Endothelial cell of umbilical vein (primary cell): ENCODE results near the gene FGF9. TPM values are rescaled to one million over a fixed set of nuclear protein-coding genes. Genes with fewer than 3 reads are reported as not detected.

Experiments
- BruUV-seq: library from RNA; stranded (reverse); fragments of 400-500 nt; replicated peaks from 2 replicates; lab custom pipeline; 2021; lab: Mats Ljungman, UMichigan
- CTCF ChIA-PET: fragments of 300-600, 350-600 bp; sonication (Branson Sonifier 250); formaldehyde crosslinking; loops from one replicate; lab custom pipeline; 2021; ENCODE audit warnings: antibody characterized with exemption, inconsistent platforms; lab: Charles Lee
- POLR2A ChIA-PET: fragments of 300-600, 350-600 bp; sonication (Branson Sonifier 250); formaldehyde crosslinking; loops from one replicate; lab custom pipeline; 2021; ENCODE audit warnings: antibody characterized with exemption, inconsistent platforms; lab: Charles Lee
- DNase-seq: peaks from one replicate; pipeline ENCODE4 v3.0.0-alpha.2; 2011; ENCODE audit warnings: low read depth, low spot score
- FAIRE-seq: peaks from 2 replicates; lab custom pipeline; 2011; peaks lifted over from hg19 to GRCh38; lab: Jason Lieb, UNC
- H2AFZ ChIP-seq: 2 replicates; pipeline ENCODE4 v1.6.0; 2012; ENCODE audit warnings: low read depth, low read length, control low read depth, inconsistent platforms
- H3K27ac ChIP-seq: 2 replicates; pipeline ENCODE4 v1.5.1; 2011; ENCODE audit warnings: low read depth, mild to moderate bottlenecking, control low read depth, low read length, moderate library complexity; ENCODE audit not compliant: insufficient read depth
- H3K27me3 ChIP-seq, 2 experiments: 2 replicates each; pipeline versions ENCODE4 v1.6.0 to v1.6.1; 2011; ENCODE audit warnings: low read length in 2 of 2, mixed read lengths in 1 of 2; ENCODE audit not compliant: control insufficient read depth in 2 of 2, insufficient read depth in 2 of 2
- H3K36me3 ChIP-seq, 2 experiments: 2 replicates in 1 of 2; 3 replicates in 1 of 2; pipeline ENCODE4 v1.5.1; 2011; ENCODE audit warnings: low read length in 2 of 2, mild to moderate bottlenecking in 1 of 2, moderate library complexity in 1 of 2; ENCODE audit not compliant: control insufficient read depth in 2 of 2, insufficient read depth in 2 of 2; ENCODE audit errors: extremely low read depth in 1 of 2
- H3K4me1 ChIP-seq: 3 replicates; pipeline ENCODE4 v1.5.1; 2011; ENCODE audit warnings: mild to moderate bottlenecking, low read length; ENCODE audit not compliant: control insufficient read depth, insufficient read depth; ENCODE audit errors: extremely low read depth
- H3K4me2 ChIP-seq: 2 replicates; pipeline ENCODE4 v1.6.1; 2011; ENCODE audit warnings: low read length, control low read depth, mixed read lengths; ENCODE audit not compliant: insufficient read depth
- H3K4me3 ChIP-seq, 3 experiments: fragments of 200-600 bp in 1 of 3; sonication (generic), shearing (Covaris generic) in 1 of 3; replicated peaks in 1 of 3; 2 replicates each; pipeline ENCODE4 v1.5.1; 2011 to 2016; ENCODE audit warnings: control low read depth in 3 of 3, low read length in 3 of 3, mild to moderate bottlenecking in 2 of 3, inconsistent platforms in 1 of 3, low read depth in 1 of 3, moderate library complexity in 1 of 3; ENCODE audit not compliant: insufficient read depth in 1 of 3
- H3K79me2 ChIP-seq: 2 replicates; pipeline ENCODE4 v1.6.0; 2012; ENCODE audit warnings: low read length, inconsistent platforms; ENCODE audit not compliant: control insufficient read depth, insufficient read depth
- H3K9ac ChIP-seq: replicated peaks from 2 replicates; pipeline ENCODE3; 2011; ENCODE audit warnings: low read length, control low read depth; ENCODE audit not compliant: insufficient read depth; ENCODE audit errors: extremely low read depth
- H3K9me1 ChIP-seq: replicated peaks from 3 replicates; pipeline ENCODE4 v1.6.0; 2011; ENCODE audit warnings: mild to moderate bottlenecking, low read length; ENCODE audit not compliant: control insufficient read depth, insufficient read depth; ENCODE audit errors: extremely low read depth
- H3K9me3 ChIP-seq: replicated peaks from 2 replicates; pipeline ENCODE4 v1.5.1; 2012; ENCODE audit warnings: low read length, inconsistent platforms; ENCODE audit not compliant: control insufficient read depth, insufficient read depth
- H4K20me1 ChIP-seq: replicated peaks from 2 replicates; pipeline ENCODE3; 2011; ENCODE audit warnings: mild to moderate bottlenecking, low read length; ENCODE audit not compliant: control insufficient read depth, insufficient read depth; ENCODE audit errors: extremely low read depth
- EZH2 ChIP-seq: IDR thresholded peaks from 2 replicates; pipeline ENCODE4 v1.6.1; 2012; ENCODE audit warnings: borderline replicate concordance, low read depth, mild to moderate bottlenecking, moderate library complexity, low read length, inconsistent platforms; ENCODE audit not compliant: severe bottlenecking
- FOS ChIP-seq: IDR thresholded peaks from 2 replicates; pipeline ENCODE4 v1.6.1; 2011; ENCODE audit warnings: mild to moderate bottlenecking, low read length, moderate library complexity, borderline replicate concordance; ENCODE audit not compliant: insufficient read depth
- GATA2 ChIP-seq: IDR thresholded peaks from 2 replicates; pipeline ENCODE4 v1.7.0; 2011; ENCODE audit warnings: low read depth, mild to moderate bottlenecking, moderate library complexity, mixed read lengths, low read length; ENCODE audit not compliant: insufficient read length, insufficient read depth
- JUN ChIP-seq: IDR thresholded peaks from 2 replicates; pipeline ENCODE4 v1.6.1; 2011; ENCODE audit warnings: borderline replicate concordance, low read depth; ENCODE audit not compliant: insufficient read length, insufficient read depth
- MYC ChIP-seq: IDR thresholded peaks from one replicate; pipeline ENCODE4 v1.6.1; 2011; ENCODE audit warnings: mild to moderate bottlenecking, low read depth, low read length
- POLR2A ChIP-seq: IDR thresholded peaks from 2 replicates; pipeline ENCODE4 v1.6.1; 2012; ENCODE audit warnings: low read depth, mild to moderate bottlenecking, control low read depth, low read length
- POLR2AphosphoS5 ChIP-seq: IDR thresholded peaks from 2 replicates; pipeline ENCODE4 v1.6.1; 2012; ENCODE audit warnings: low read depth, mild to moderate bottlenecking, control low read depth, low read length, moderate library complexity; ENCODE audit not compliant: insufficient read depth
- dilution Hi-C: fragments of 300-500 bp; cut with MboI; formaldehyde crosslinking; loops from one replicate; pipeline ENCODE4 v1.15.0; 2019; ENCODE audit warnings: low sequenced_read_pairs; ENCODE audit not compliant: extremely low pct_ligation_motif_present
- intact Hi-C: fragments of 100-400 bp; cut with micrococcal nuclease; formaldehyde crosslinking; loops from one replicate; pipeline ENCODE4 v1.10.0; 2022
- polyA plus RNA-seq, 4 experiments: library from polyadenylated mRNA; depleted of rRNA in 3 of 4; stranded (reverse) in 3 of 4; unstranded in 1 of 4; fragments of >200 nt; gene quantifications; 2 replicates each; pipeline versions ENCODE4 v1.2.1 to v1.2.3, GENCODE V29; 2011 to 2012; ENCODE audit warnings: missing spikeins in 1 of 4
- total RNA-seq: library from RNA; stranded (reverse); gene quantifications from 2 replicates; pipeline ENCODE4 v1.2.3, GENCODE V29; 2021
- TF ChIP-seq, protein P1 (sequence below), 2 donors: IDR thresholded peaks; 1 replicate in 1 of 2; 2 replicates in 1 of 2; pipeline ENCODE4 v1.5.1; 2011; ENCODE audit warnings: low read length in 2 of 2, mild to moderate bottlenecking in 2 of 2, moderate library complexity in 2 of 2, control low read depth in 1 of 2, inconsistent platforms in 1 of 2, low read depth in 1 of 2; ENCODE audit not compliant: insufficient read depth in 1 of 2; ENCODE audit errors: extremely low read depth in 1 of 2
- TF ChIP-seq, protein P2 (sequence below): IDR thresholded peaks from 2 replicates; pipeline ENCODE4 v1.6.1; 2011; ENCODE audit not compliant: insufficient read depth, insufficient read length

FGF9 gene
- total and polyA plus RNA-seq, 2 donors (not counting 3 experiments of a cell fraction or from before 2014, with no cell fraction given) = not detected

DNA sequence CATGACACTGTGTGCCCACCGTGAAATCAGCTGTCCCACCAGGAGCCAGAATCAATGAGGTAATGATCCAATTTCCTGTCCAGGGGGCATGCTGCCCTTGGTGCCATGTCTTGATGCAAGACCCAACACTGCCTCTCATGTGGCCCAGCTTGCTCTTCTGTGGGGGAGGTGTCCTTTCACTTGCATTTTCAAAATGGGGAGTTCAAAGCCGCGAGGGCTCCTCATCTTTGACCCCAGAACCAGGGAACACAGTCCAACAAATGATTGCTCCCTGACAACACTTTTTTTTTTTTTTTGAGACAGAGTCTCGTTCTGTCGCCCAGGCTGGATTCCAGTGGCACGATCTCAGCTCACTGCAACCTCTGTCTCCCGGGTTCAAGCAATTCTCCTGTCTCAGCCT lies 64.1 kb downstream of the FGF9 start:
- H3K4me3 ChIP-seq = no peak overlapping the region
- intact Hi-C loops (no loop called here), dilution Hi-C loops (no loop called here)
- no peak for DNase-seq
- H3K36me3 ChIP-seq = no peaks in the 10 kb centered on the region
- TF ChIP-seq GATA2 = no peak
- TF ChIP-seq, protein P1, sequence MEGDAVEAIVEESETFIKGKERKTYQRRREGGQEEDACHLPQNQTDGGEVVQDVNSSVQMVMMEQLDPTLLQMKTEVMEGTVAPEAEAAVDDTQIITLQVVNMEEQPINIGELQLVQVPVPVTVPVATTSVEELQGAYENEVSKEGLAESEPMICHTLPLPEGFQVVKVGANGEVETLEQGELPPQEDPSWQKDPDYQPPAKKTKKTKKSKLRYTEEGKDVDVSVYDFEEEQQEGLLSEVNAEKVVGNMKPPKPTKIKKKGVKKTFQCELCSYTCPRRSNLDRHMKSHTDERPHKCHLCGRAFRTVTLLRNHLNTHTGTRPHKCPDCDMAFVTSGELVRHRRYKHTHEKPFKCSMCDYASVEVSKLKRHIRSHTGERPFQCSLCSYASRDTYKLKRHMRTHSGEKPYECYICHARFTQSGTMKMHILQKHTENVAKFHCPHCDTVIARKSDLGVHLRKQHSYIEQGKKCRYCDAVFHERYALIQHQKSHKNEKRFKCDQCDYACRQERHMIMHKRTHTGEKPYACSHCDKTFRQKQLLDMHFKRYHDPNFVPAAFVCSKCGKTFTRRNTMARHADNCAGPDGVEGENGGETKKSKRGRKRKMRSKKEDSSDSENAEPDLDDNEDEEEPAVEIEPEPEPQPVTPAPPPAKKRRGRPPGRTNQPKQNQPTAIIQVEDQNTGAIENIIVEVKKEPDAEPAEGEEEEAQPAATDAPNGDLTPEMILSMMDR (IDR thresholded peaks at IDR 0.05; ENCODE audit: extremely low read depth in 1 of 2, insufficient read depth in 1 of 2, low read depth in 1 of 2, low read length in 2 of 2) = no peak
- no peak for TF ChIP-seq FOS
- TF ChIP-seq JUN = no peak
- no peak for TF ChIP-seq EZH2
- TF ChIP-seq MYC = no peak
- TF ChIP-seq, protein P2, sequence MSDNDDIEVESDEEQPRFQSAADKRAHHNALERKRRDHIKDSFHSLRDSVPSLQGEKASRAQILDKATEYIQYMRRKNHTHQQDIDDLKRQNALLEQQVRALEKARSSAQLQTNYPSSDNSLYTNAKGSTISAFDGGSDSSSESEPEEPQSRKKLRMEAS = no peak
- TF ChIP-seq POLR2AphosphoS5 = no peak
- no peak for TF ChIP-seq POLR2A
- no peaks in the 10 kb centered on the region for H3K27me3 ChIP-seq
- no peaks in the 10 kb centered on the region for H3K4me1 ChIP-seq
- H3K79me2 ChIP-seq = no peaks in the 10 kb centered on the region
- H3K4me2 ChIP-seq = no peak overlapping the region
- no peak overlapping the region for H3K9ac ChIP-seq
- FAIRE-seq = no peak
- H2AFZ ChIP-seq = no peak overlapping the region
- ChIA-PET POLR2A (no interaction called here), CTCF (no interaction called here)
- peaks cover 1% of the 10 kb centered on the region for H3K9me3 ChIP-seq
- BruUV-seq = no TSS peak
- no peaks in the 10 kb centered on the region for H3K9me1 ChIP-seq
- no peak overlapping the region for H3K27ac ChIP-seq
- H4K20me1 ChIP-seq = no peaks in the 10 kb centered on the region
